Stimulated activated CD4-positive, alpha-beta T cell treated with anti-CD3 and anti-CD28 coated beads, Interleukin-1b, Interleukin-23, amount 100 ng/mL, for 48 hours (primary cell): ENCODE measurements around the gene PPP1R9A.

Experiments
- DNase-seq: peaks from one replicate; pipeline ENCODE4 v3.0.0-alpha.2; 2020

Gene PPP1R9A

DNA sequence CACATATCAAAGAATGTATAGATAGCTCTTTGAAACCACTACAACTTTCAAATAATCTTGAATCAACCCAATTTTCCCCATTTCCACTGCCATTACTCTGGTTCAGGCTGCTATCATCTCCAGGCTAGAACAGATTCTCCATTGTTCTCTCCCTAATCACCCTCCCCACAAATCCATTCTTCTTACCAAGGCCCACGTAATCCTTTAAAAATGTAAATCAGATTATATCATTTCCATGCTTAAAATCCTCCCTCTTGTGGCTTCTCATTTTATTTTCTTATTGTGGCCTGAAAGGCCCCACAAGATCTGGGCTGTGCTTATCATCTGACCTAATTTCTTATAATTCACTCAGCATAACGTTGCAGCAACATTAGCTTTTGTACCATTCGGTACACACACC lies 420.0 kb downstream of the PPP1R9A start:
- no peak for DNase-seq

DNA sequence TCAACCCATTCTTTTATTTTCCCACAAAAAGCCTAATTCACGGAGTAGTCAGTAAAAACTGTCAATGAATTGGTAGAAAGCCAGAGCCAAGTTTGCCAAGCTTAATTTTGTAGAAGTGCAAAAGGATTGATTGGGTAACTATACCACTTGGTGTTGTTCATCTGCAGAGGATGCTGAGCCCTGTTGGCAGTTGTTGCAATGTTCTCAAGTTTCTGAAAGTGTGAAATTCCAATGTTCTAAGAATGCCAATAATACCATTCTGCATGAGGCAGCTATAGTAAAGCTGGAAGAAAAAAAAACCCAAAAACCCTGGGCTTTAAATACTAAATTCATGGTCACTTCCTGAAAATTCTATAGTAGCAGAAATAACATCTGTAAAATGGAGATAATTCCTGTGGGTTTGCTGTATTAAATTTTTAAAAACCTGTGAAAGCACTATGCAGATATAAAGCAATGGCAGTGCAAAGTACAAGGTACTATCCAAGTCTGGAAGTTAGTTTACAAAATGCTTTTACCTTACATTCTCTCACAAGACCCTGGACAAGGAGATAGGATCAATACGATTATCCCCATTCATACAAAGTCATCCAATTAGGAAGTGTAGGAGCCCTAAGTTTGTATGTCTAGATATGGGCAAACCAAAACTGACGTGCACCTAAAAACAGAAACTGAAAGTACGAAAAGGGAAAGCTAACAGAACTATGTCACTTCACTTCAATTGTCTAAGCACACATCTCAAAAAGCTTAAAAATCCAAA lies 423.0 kb downstream of the PPP1R9A start:
- DNase-seq = no peak

DNA sequence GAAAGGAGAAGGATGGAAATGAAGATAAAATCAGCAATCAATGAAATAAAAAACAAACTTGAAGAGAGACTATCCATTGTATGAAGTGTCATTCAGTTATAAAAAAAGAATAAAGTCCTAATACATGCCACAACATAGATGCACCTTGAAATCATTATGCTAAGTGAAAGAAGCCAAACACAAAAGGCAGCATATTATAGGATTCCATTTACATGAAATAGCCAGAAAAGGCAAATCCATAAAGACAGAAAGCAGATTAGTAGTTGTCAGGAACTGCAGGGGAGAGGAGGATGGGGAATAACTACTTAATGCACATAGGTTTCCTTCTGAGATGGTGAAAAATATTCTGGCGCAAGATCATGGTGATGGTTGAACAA lies 423.6 kb downstream of the PPP1R9A start:
- DNase-seq = no peak

DNA sequence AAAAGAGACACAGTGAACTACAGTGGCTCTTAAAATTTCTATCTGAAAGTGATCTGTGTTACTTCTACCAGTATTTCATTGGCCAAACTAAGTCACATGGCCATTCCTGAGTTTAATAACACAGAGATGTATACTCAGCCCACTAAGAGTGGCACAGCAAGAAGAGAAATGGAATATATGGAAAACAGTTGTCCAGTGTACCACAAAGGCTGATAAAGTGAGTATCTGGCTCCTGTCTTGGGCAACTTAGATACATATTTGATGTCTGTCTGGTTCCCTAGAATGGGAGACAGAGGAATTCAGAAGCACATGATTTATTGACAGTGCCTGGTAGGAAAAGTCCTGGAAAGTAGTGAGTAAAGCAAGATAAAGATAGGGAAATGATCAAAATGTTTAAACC lies 427.1 kb downstream of the PPP1R9A start:
- no peak for DNase-seq

DNA sequence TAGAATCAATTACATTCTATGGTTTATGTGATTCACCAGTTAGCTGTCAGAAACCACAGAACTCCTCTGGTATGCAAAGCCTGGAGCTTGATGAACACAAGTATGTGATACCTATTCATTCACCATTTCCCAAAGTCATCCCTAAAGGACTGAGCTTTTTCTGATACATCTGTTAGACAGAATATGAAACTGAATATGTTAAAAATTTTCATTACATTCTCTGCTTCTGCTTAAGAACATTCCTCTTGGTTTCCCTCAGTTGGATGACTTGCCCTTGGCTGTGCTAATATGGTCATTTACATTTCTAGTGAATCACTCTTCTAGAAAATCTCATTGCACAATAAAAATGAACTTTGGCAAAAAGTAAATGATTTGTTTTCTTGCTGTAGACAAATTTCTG lies 427.7 kb downstream of the PPP1R9A start:
- DNase-seq = no peak

DNA sequence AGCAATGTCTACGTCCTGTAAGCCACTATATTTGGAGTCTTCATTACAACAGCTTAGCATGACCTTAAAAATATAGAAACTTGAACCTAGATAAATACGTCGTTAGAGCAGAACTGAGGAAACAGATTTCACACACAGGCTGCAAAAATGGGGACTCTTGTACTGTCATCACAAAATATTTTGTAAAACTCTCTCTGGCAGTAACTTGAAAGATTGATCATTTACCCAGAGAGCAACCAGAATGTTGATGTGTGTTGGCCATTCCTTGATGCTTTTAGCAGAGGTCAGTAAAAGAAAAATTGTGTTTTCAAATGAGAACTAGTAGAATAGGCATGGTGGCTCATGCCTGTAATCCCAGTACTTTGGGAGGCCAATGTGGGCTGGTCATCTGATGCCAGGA lies 431.4 kb downstream of the PPP1R9A start:
- DNase-seq = no peak

DNA sequence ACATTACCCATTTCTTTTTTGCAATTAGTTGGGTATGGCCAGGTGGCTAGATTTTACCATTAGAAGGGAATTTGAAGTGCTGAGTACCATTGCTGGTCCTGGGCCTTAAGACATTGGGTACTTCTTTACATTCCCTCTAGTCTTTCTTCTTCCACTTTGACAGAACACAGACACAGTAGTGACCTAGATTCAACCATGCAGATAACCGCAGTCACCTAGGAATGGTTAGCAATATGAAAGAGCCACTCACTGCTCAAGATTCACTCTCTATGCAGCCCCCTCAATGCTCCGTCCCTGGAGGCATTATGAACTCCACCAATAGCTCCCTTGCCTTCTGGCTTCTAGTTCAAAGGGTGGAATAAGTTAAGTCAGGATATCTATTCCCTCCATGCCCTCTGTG lies 433.1 kb downstream of the PPP1R9A start:
- no peak for DNase-seq

DNA sequence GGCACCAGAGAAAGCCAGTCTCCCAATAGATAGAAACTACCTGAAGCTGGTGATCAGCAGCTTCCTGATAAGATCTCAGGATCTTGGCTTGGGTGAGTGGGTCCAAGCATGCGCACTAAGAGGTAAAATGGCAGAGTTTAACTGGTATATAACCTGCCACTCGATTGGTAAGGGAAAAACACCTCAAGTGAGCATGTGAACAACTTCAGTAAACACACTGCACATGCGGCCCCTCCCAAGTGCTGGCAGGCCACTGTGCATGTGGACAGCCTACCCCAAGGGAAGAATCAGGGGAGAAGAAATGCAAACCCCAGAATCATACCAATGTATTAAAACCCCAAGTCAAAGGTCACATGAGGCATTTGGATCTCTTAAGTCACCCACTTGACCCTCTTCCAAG lies 434.6 kb downstream of the PPP1R9A start:
- no peak for DNase-seq

DNA sequence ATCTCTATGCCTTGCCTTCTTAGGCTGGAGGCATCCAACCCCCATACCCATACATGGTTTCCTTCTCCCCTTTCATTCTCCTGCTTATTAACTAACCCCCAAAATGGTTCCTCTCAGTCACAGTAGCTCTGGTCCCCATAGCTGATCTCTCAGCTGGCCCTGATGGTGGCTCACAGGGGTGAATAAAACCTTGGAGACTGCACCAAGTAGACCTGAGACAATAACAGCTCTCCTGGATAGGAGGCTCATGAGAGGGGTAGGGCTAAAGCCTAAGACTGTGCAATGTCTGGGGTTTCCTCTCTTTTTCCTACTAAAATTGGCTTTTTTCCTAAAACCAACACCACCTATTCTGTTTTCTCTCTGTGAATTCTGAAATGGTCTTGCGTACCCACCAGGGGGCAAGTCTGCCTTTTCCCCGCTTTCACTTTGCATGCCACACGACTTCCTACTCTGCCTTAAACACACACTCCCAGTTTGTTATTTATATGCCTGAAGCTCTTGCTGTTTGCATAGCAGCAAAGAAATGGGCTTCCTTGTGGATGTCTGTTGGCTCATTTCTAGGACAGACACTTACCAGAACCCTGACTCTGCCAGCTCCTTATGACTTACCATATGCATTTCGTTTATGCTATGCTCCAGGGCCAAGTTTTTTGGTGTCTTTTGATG lies 435.4 kb downstream of the PPP1R9A start:
- DNase-seq = no peak
